Activated CD8-positive, alpha-beta memory T cell treated with anti-CD3 and anti-CD28 coated beads for 4 hours (primary cell): ENCODE data around the gene CETP.
"Not testable (repeated sequence)": the region's sequence is repeated elsewhere in the genome, so short reads cannot be mapped to it uniquely, and the experiment has no call there.

ENCODE experiments used
- DNase-seq, 2 donors: peaks; one replicate each; pipeline ENCODE4 v3.0.0-alpha.2; 2020; ENCODE audit warnings: low read depth in 2 of 2

CETP gene

GRCh38 chr16:56997931-56998330, 36.2 kb downstream of the CETP start:
- no peak for DNase-seq

GRCh38 chr16:56998352-56998751, 36.6 kb downstream of the CETP start:
- DNase-seq, result no peak

- DNase-seq, result no peak
These were observed 37.1 kb downstream of the CETP start for GRCh38 chr16:56998861-56999260.

GRCh38 chr16:56999409-57000270, 37.9 kb downstream of the CETP start:
- DNase-seq, result no peak

GRCh38 chr16:57000271-57001025, 38.7 kb downstream of the CETP start:
- DNase-seq, result peak in 1 of 2 donors; percentile 38

- no peak for DNase-seq
These were observed 39.4 kb downstream of the CETP start for GRCh38 chr16:57001026-57001679.

- DNase-seq, result no peak
These were observed 42.0 kb downstream of the CETP start for GRCh38 chr16:57003439-57004386.

- no peak for DNase-seq
These were observed 42.9 kb downstream of the CETP start for GRCh38 chr16:57004387-57005250.

GRCh38 chr16:57005597-57005996, 43.8 kb downstream of the CETP start:
- DNase-seq, result not testable (repeated sequence)

- DNase-seq, result no peak
These were observed 45.3 kb downstream of the CETP start for GRCh38 chr16:57007050-57007449.

- DNase-seq, result no peak
These were observed 45.8 kb downstream of the CETP start for GRCh38 chr16:57007530-57007929.

GRCh38 chr16:57008440-57008839, 46.7 kb downstream of the CETP start:
- no peak for DNase-seq

- DNase-seq, result no peak
These were observed 48.0 kb downstream of the CETP start for GRCh38 chr16:57009643-57010170.

GRCh38 chr16:57012353-57012752, 50.6 kb downstream of the CETP start:
- DNase-seq, result no peak

- no peak for DNase-seq
These were observed 51.5 kb downstream of the CETP start for GRCh38 chr16:57013229-57013628.

- DNase-seq, result no peak
These were observed 52.2 kb downstream of the CETP start for GRCh38 chr16:57013902-57014301.

GRCh38 chr16:57016301-57016700, 54.6 kb downstream of the CETP start:
- no peak for DNase-seq

GRCh38 chr16:57016831-57017230, 55.1 kb downstream of the CETP start:
- DNase-seq, result no peak

GRCh38 chr16:57017251-57017650, 55.5 kb downstream of the CETP start:
- DNase-seq, result no peak

- no peak for DNase-seq
These were observed 58.0 kb downstream of the CETP start for GRCh38 chr16:57019746-57020145.
